AG04449 (cell line): ENCODE results near the gene TCEA2.

Experiments used
- CTCF ChIA-PET: fragments of 350-600 bp; formaldehyde crosslinking; extraction: SDS; loops from one replicate; lab custom pipeline; 2021; ENCODE audit warnings: antibody characterized with exemption; lab: Yijun Ruan, JAX
- POLR2A ChIA-PET: fragments of 400-600, 350-600 bp; formaldehyde crosslinking; extraction: SDS; loops from one replicate; lab custom pipeline; 2020; ENCODE audit warnings: antibody characterized with exemption, inconsistent platforms; lab: Yijun Ruan, JAX
- DNase-seq: peaks from one replicate; pipeline ENCODE4 v3.0.0-alpha.2; 2010; ENCODE audit warnings: low read depth, low spot score
- H3K4me3 ChIP-seq: 2 replicates; pipeline ENCODE4 v1.5.1; 2011; ENCODE audit warnings: low read depth, mild to moderate bottlenecking, control low read depth, low read length
- CTCF ChIP-seq: IDR thresholded peaks from one replicate; pipeline ENCODE4 v1.5.1; 2011; ENCODE audit warnings: mild to moderate bottlenecking, moderate library complexity, low read length, control low read depth, inconsistent platforms; ENCODE audit not compliant: insufficient read depth; ENCODE audit errors: missing control alignments

Gene TCEA2

GRCh38 chr20:64058536-64058935 lies 4.5 kb upstream of the TCEA2 start:
- no peak for DNase-seq
- no peak overlapping the region for H3K4me3 ChIP-seq
- ChIA-PET CTCF (interaction anchor here (0.8 to 7.3 kb wide), 7 partner anchors 8 to 78 kb away, joined by 3 to 54 read pairs (median 6); partner anchors contain the start of genes LKAAEAR1, PRPF6 and SAMD10), POLR2A (no interaction called here)
- no peak for TF ChIP-seq CTCF

- no peak for TF ChIP-seq CTCF
- POLR2A ChIA-PET: interaction anchor here (0.6 to 1.5 kb wide), 6 partner anchors 8 to 57 kb away, joined by 3 to 6 read pairs (median 3); no protein-coding TSS in a partner anchor
- CTCF ChIA-PET: interaction anchor here (0.7 to 7.3 kb wide), 9 partner anchors 9 to 88 kb away, joined by 3 to 54 read pairs (median 3); partner anchors contain the start of genes LKAAEAR1 and RGS19
- no peak for DNase-seq
- H3K4me3 ChIP-seq: peak overlapping the region; percentile 66
Observed at GRCh38 chr20:64062276-64062595, 762 bp upstream of the TCEA2 start.

- ChIA-PET CTCF (interaction anchor here (0.6 to 7.3 kb wide), 7 partner anchors 10 to 83 kb away, joined by 3 to 54 read pairs (median 4); partner anchors contain the start of gene LKAAEAR1), POLR2A (interaction anchor here (0.5 to 1.5 kb wide), 9 partner anchors 8 to 538 kb away, joined by 3 to 6 read pairs (median 3); no protein-coding TSS in a partner anchor)
- no peak for TF ChIP-seq CTCF
- peak overlapping the region; percentile 84 for H3K4me3 ChIP-seq
- no peak for DNase-seq
Observed at GRCh38 chr20:64063389-64064144, 569 bp downstream of the TCEA2 start.

- H3K4me3 ChIP-seq: peak overlapping the region; percentile 84
- no peak for DNase-seq
- ChIA-PET CTCF (interaction anchor here (0.6 to 1.9 kb wide), 6 partner anchors 17 to 56 kb away, joined by 3 to 10 read pairs (median 3); no protein-coding TSS in a partner anchor), POLR2A (interaction anchor here (0.5 to 0.6 kb wide), 2 partner anchors 124 to 539 kb away, joined by 3 to 4 read pairs; no protein-coding TSS in a partner anchor)
- TF ChIP-seq CTCF: no peak
Observed at GRCh38 chr20:64064145-64064698, 1.2 kb downstream of the TCEA2 start.

GRCh38 chr20:64065062-64065973 lies 2.3 kb downstream of the TCEA2 start:
- no peak for DNase-seq
- ChIA-PET CTCF (interaction anchor here (0.9 to 1.9 kb wide), 6 partner anchors 17 to 56 kb away, joined by 3 to 10 read pairs (median 3); partner anchors contain the start of gene LKAAEAR1), POLR2A (interaction anchor here (1.0 kb wide), 1 partner anchor 14 kb away, joined by 3 read pairs; the partner anchor contains the start of genes OPRL1 and RGS19)
- no peak for TF ChIP-seq CTCF
- H3K4me3 ChIP-seq: no peak overlapping the region
